ENCODE data around the gene IFI6.

Gene IFI6

GRCh38 chr1:27655151-27655937 is 16.6 kb downstream of the IFI6 start:
- Histone ChIP-seq H3K27ac (replicated peaks; ENCODE audit: low read length) (peak overlapping the region; percentile 69), H3K4me3 (ENCODE audit: low read length in 2 of 2) (peak overlapping the region in 1 of 2 donors; percentile 0), H3K4me1 (ENCODE audit: control insufficient read depth in 2 of 2, insufficient read depth in 1 of 2, low read depth in 1 of 2, low read length in 2 of 2) (peaks cover 26 to 31% of the 10 kb centered on the region in 2 donors), H2AK5ac (ENCODE audit: low read depth, low read length) (peak overlapping the region; percentile 27), H2BK12ac (ENCODE audit: low read length) (no peak overlapping the region), H2AFZ (ENCODE audit: low read length) (peak overlapping the region; percentile 85), H3K36me3 (replicated peaks in 1 of 2; ENCODE audit: control insufficient read depth in 2 of 2, insufficient read depth in 2 of 2, low read length in 2 of 2) (no peaks in the 10 kb centered on the region), H3K14ac (ENCODE audit: low read length) (no peak overlapping the region), H2BK120ac (ENCODE audit: low read depth, low read length) (no peak overlapping the region), H4K91ac (ENCODE audit: low read depth, low read length, poor library complexity) (no peak overlapping the region), H3K23ac (ENCODE audit: low read depth, low read length, poor library complexity) (peak overlapping the region; percentile 5), H3K18ac (ENCODE audit: low read length) (peak overlapping the region; percentile 15), H3K4ac (ENCODE audit: low read length) (no peak overlapping the region), H3K9me3 (replicated peaks in 1 of 2; ENCODE audit: control insufficient read depth in 2 of 2, insufficient read depth in 1 of 2, low read depth in 1 of 2, low read length in 2 of 2) (no peaks in the 10 kb centered on the region), H3K9ac (ENCODE audit: low read depth, low read length, poor library complexity) (no peak overlapping the region), H4K8ac (ENCODE audit: low read depth, low read length) (no peak overlapping the region), H3K79me1 (ENCODE audit: low read depth, low read length) (no peaks in the 10 kb centered on the region), H2BK15ac (ENCODE audit: low read length) (peak overlapping the region; percentile 0), H3K4me2 (ENCODE audit: insufficient read depth, low read length, poor library complexity, severe bottlenecking) (no peak overlapping the region), H3K27me3 (ENCODE audit: control insufficient read depth in 3 of 3, insufficient read depth in 3 of 3, low read depth in 1 of 3, low read length in 3 of 3) (no peaks in the 10 kb centered on the region), H2BK5ac (ENCODE audit: low read length) (no peak overlapping the region)
- WGBS, 2 donors (ENCODE audit: extremely low coverage in 2 of 2, insufficient read length in 2 of 2, insufficient replicate concordance in 1 of 2): no CpG with 5 or more reads among the region's 11 CpGs
- no peak for DNase-seq (ENCODE audit: low spot score)

GRCh38 chr1:27652111-27652864 is 19.7 kb downstream of the IFI6 start:
- H2BK5ac ChIP-seq (ENCODE audit: low read length): no peak overlapping the region
- no peak overlapping the region for H3K4me2 ChIP-seq (ENCODE audit: insufficient read depth, low read length, poor library complexity, severe bottlenecking)
- no peaks in the 10 kb centered on the region for H3K9me3 ChIP-seq (replicated peaks in 1 of 2; ENCODE audit: control insufficient read depth in 2 of 2, insufficient read depth in 1 of 2, low read depth in 1 of 2, low read length in 2 of 2)
- H4K8ac ChIP-seq (ENCODE audit: low read depth, low read length): no peak overlapping the region
- no peaks in the 10 kb centered on the region for H3K79me1 ChIP-seq (ENCODE audit: low read depth, low read length)
- WGBS, 2 donors (ENCODE audit: extremely low coverage in 2 of 2, insufficient read length in 2 of 2, insufficient replicate concordance in 1 of 2): no CpG with 5 or more reads among the region's 5 CpGs
- H3K4ac ChIP-seq (ENCODE audit: low read length): no peak overlapping the region
- no peak for DNase-seq (ENCODE audit: low spot score)
- no peak overlapping the region for H2AFZ ChIP-seq (ENCODE audit: low read length)
- H3K4me1 ChIP-seq (ENCODE audit: control insufficient read depth in 2 of 2, insufficient read depth in 1 of 2, low read depth in 1 of 2, low read length in 2 of 2): peaks cover 20 to 28% of the 10 kb centered on the region in 2 donors
- H3K18ac ChIP-seq (ENCODE audit: low read length): no peak overlapping the region
- no peak overlapping the region for H3K23ac ChIP-seq (ENCODE audit: low read depth, low read length, poor library complexity)
- H4K91ac ChIP-seq (ENCODE audit: low read depth, low read length, poor library complexity): no peak overlapping the region
- H3K36me3 ChIP-seq (replicated peaks in 1 of 2; ENCODE audit: control insufficient read depth in 2 of 2, insufficient read depth in 2 of 2, low read length in 2 of 2): no peaks in the 10 kb centered on the region
- H2AK5ac ChIP-seq (ENCODE audit: low read depth, low read length): no peak overlapping the region
- H3K27me3 ChIP-seq (ENCODE audit: control insufficient read depth in 3 of 3, insufficient read depth in 3 of 3, low read depth in 1 of 3, low read length in 3 of 3): no peaks in the 10 kb centered on the region
- no peak overlapping the region for H3K9ac ChIP-seq (ENCODE audit: low read depth, low read length, poor library complexity)
- H2BK120ac ChIP-seq (ENCODE audit: low read depth, low read length): no peak overlapping the region
- H2BK12ac ChIP-seq (ENCODE audit: low read length): no peak overlapping the region
- H3K27ac ChIP-seq (replicated peaks; ENCODE audit: low read length): no peak overlapping the region
- H2BK15ac ChIP-seq (ENCODE audit: low read length): no peak overlapping the region
- no peak overlapping the region for H3K14ac ChIP-seq (ENCODE audit: low read length)
- no peak overlapping the region for H3K4me3 ChIP-seq (ENCODE audit: low read length in 2 of 2)

GRCh38 chr1:27650539-27651175 is 21.3 kb downstream of the IFI6 start:
- H4K91ac ChIP-seq (ENCODE audit: low read depth, low read length, poor library complexity): no peak overlapping the region
- WGBS, 2 donors (ENCODE audit: extremely low coverage in 2 of 2, insufficient read length in 2 of 2, insufficient replicate concordance in 1 of 2): no CpG with 5 or more reads among the region's 7 CpGs
- no peak overlapping the region for H3K4me3 ChIP-seq (ENCODE audit: low read length in 2 of 2)
- no peak overlapping the region for H3K4ac ChIP-seq (ENCODE audit: low read length)
- H2BK120ac ChIP-seq (ENCODE audit: low read depth, low read length): no peak overlapping the region
- H3K9me3 ChIP-seq (replicated peaks in 1 of 2; ENCODE audit: control insufficient read depth in 2 of 2, insufficient read depth in 1 of 2, low read depth in 1 of 2, low read length in 2 of 2): no peaks in the 10 kb centered on the region
- H2AK5ac ChIP-seq (ENCODE audit: low read depth, low read length): no peak overlapping the region
- H3K23ac ChIP-seq (ENCODE audit: low read depth, low read length, poor library complexity): no peak overlapping the region
- H3K4me1 ChIP-seq (ENCODE audit: control insufficient read depth in 2 of 2, insufficient read depth in 1 of 2, low read depth in 1 of 2, low read length in 2 of 2): peaks cover 14 to 20% of the 10 kb centered on the region in 2 donors
- no peak overlapping the region for H2BK5ac ChIP-seq (ENCODE audit: low read length)
- peak overlapping the region; percentile 54 for H3K18ac ChIP-seq (ENCODE audit: low read length)
- H2BK12ac ChIP-seq (ENCODE audit: low read length): no peak overlapping the region
- no peak overlapping the region for H3K14ac ChIP-seq (ENCODE audit: low read length)
- H2AFZ ChIP-seq (ENCODE audit: low read length): peak overlapping the region; percentile 46
- H3K79me1 ChIP-seq (ENCODE audit: low read depth, low read length): no peaks in the 10 kb centered on the region
- H4K8ac ChIP-seq (ENCODE audit: low read depth, low read length): no peak overlapping the region
- H3K9ac ChIP-seq (ENCODE audit: low read depth, low read length, poor library complexity): no peak overlapping the region
- no peak overlapping the region for H3K4me2 ChIP-seq (ENCODE audit: insufficient read depth, low read length, poor library complexity, severe bottlenecking)
- no peak overlapping the region for H3K27ac ChIP-seq (replicated peaks; ENCODE audit: low read length)
- no peaks in the 10 kb centered on the region for H3K36me3 ChIP-seq (replicated peaks in 1 of 2; ENCODE audit: control insufficient read depth in 2 of 2, insufficient read depth in 2 of 2, low read length in 2 of 2)
- no peaks in the 10 kb centered on the region for H3K27me3 ChIP-seq (ENCODE audit: control insufficient read depth in 3 of 3, insufficient read depth in 3 of 3, low read depth in 1 of 3, low read length in 3 of 3)
- no peak overlapping the region for H2BK15ac ChIP-seq (ENCODE audit: low read length)
- no peak for DNase-seq (ENCODE audit: low spot score)

GRCh38 chr1:27650171-27650538 is 21.8 kb downstream of the IFI6 start:
- Histone ChIP-seq H3K4me1 (ENCODE audit: control insufficient read depth in 2 of 2, insufficient read depth in 1 of 2, low read depth in 1 of 2, low read length in 2 of 2) (peaks cover 9 to 15% of the 10 kb centered on the region in 2 donors), H3K4ac (ENCODE audit: low read length) (no peak overlapping the region), H2BK5ac (ENCODE audit: low read length) (no peak overlapping the region), H2BK12ac (ENCODE audit: low read length) (no peak overlapping the region), H3K4me2 (ENCODE audit: insufficient read depth, low read length, poor library complexity, severe bottlenecking) (no peak overlapping the region), H3K9me3 (replicated peaks in 1 of 2; ENCODE audit: control insufficient read depth in 2 of 2, insufficient read depth in 1 of 2, low read depth in 1 of 2, low read length in 2 of 2) (no peaks in the 10 kb centered on the region), H3K27me3 (ENCODE audit: control insufficient read depth in 3 of 3, insufficient read depth in 3 of 3, low read depth in 1 of 3, low read length in 3 of 3) (peaks cover 0 to 2% (median 0%) of the 10 kb centered on the region in 3 experiments), H3K18ac (ENCODE audit: low read length) (no peak overlapping the region), H4K8ac (ENCODE audit: low read depth, low read length) (no peak overlapping the region), H3K27ac (replicated peaks; ENCODE audit: low read length) (no peak overlapping the region), H2BK15ac (ENCODE audit: low read length) (no peak overlapping the region), H3K36me3 (replicated peaks in 1 of 2; ENCODE audit: control insufficient read depth in 2 of 2, insufficient read depth in 2 of 2, low read length in 2 of 2) (no peaks in the 10 kb centered on the region), H3K23ac (ENCODE audit: low read depth, low read length, poor library complexity) (no peak overlapping the region), H3K14ac (ENCODE audit: low read length) (no peak overlapping the region), H2BK120ac (ENCODE audit: low read depth, low read length) (no peak overlapping the region), H4K91ac (ENCODE audit: low read depth, low read length, poor library complexity) (no peak overlapping the region), H2AFZ (ENCODE audit: low read length) (peak overlapping the region; percentile 46), H3K79me1 (ENCODE audit: low read depth, low read length) (no peaks in the 10 kb centered on the region), H2AK5ac (ENCODE audit: low read depth, low read length) (no peak overlapping the region), H3K9ac (ENCODE audit: low read depth, low read length, poor library complexity) (no peak overlapping the region), H3K4me3 (ENCODE audit: low read length in 2 of 2) (no peak overlapping the region)
- DNase-seq (ENCODE audit: low spot score): no peak
- no CpG with 5 or more reads among the region's 1 CpG for WGBS, 2 donors (ENCODE audit: extremely low coverage in 2 of 2, insufficient read length in 2 of 2, insufficient replicate concordance in 1 of 2)

Data from neuronal stem cell (in vitro differentiated cells).